ENCODE results near the gene RAD21L1.

DNA sequence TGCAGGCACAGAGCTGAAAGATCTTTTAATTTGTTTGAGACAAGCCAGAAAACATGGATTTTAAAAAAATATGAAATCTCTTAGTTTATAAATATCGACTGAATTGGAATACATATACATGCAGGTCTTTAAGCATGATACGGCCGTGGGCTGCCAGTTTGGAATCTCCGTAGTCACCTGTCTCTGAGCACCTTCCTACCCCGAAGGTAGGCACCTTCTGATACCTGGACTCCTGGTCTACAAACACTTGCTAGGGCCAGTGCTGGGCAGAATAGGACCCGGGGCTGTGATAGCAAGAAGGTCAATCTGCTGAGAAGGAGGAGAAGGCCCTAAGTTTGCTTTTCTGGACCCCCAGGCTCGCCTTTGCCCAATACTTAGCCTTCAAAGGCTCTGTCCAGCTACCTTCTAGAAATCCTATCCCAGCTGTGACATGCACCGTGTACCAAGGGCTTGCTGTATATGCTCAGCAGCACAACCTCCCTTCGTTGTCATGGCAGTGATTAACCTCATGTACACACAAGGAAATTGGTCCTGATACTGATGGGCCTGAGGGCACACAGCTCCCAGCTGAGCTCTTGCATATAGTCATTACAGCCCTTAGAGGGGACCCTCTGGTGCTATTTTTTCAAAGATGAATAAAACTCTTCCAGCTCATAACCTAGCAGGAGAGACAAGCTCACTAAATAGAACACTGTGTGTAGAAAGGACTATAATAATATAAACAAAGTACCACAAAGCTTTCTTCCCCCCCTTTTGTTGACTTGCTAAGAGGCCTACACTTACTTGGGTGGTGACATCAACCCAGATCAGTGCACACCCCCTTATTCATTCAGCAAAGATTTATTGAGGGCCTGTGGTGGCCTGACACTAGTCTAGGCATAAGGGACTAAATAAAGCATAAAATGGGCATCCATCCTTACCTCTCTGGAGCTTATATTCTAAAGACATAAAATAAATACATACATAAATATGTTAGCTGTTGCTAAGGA lies 58.0 kb downstream of the RAD21L1 start:
- TF ChIP-seq, protein P1, sequence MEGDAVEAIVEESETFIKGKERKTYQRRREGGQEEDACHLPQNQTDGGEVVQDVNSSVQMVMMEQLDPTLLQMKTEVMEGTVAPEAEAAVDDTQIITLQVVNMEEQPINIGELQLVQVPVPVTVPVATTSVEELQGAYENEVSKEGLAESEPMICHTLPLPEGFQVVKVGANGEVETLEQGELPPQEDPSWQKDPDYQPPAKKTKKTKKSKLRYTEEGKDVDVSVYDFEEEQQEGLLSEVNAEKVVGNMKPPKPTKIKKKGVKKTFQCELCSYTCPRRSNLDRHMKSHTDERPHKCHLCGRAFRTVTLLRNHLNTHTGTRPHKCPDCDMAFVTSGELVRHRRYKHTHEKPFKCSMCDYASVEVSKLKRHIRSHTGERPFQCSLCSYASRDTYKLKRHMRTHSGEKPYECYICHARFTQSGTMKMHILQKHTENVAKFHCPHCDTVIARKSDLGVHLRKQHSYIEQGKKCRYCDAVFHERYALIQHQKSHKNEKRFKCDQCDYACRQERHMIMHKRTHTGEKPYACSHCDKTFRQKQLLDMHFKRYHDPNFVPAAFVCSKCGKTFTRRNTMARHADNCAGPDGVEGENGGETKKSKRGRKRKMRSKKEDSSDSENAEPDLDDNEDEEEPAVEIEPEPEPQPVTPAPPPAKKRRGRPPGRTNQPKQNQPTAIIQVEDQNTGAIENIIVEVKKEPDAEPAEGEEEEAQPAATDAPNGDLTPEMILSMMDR (conservative IDR thresholded peaks at IDR 0.05 in 1 of 2, IDR thresholded peaks at IDR 0.05 in 1 of 2; ENCODE audit: extremely low read depth in 1 of 2, insufficient read depth in 1 of 2, low read depth in 1 of 2, low read length in 2 of 2): no peak
- TF ChIP-seq EZH2 (IDR thresholded peaks at IDR 0.05; ENCODE audit: borderline replicate concordance, low read length): no peak

Measured in mammary epithelial cell (primary cell).